Activated naive CD8-positive, alpha-beta T cell treated with anti-CD3 and anti-CD28 coated beads for 36 hours (primary cell): ENCODE measurements around the gene IFTAP. TPM values are rescaled to one million over a fixed set of nuclear protein-coding genes. Genes with fewer than 3 reads are reported as not detected.
"Not testable (repeated sequence)": the region's sequence is repeated elsewhere in the genome, so short reads cannot be mapped to it uniquely, and the experiment has no call there.

Experiments used
- DNase-seq: peaks from one replicate; pipeline ENCODE4 v3.0.0; 2021
- H3K27ac Mint-ChIP-seq: one replicate; pipeline ENCODE4 v1.8.0; 2022; ENCODE audit warnings: mild to moderate bottlenecking, moderate library complexity, mixed read lengths
- H3K27me3 Mint-ChIP-seq: one replicate; pipeline ENCODE4 v1.8.0; 2022; ENCODE audit warnings: mild to moderate bottlenecking, mixed read lengths
- H3K36me3 Mint-ChIP-seq: one replicate; pipeline ENCODE4 v1.8.0; 2021; ENCODE audit warnings: mild to moderate bottlenecking, mixed read lengths
- H3K4me1 Mint-ChIP-seq: one replicate; pipeline ENCODE4 v1.8.0; 2021; ENCODE audit warnings: mixed read lengths
- H3K4me3 Mint-ChIP-seq: one replicate; pipeline ENCODE4 v1.8.0; 2022; ENCODE audit warnings: mild to moderate bottlenecking, moderate library complexity, mixed read lengths
- H3K9me3 Mint-ChIP-seq: one replicate; pipeline ENCODE4 v1.8.0; 2022; ENCODE audit warnings: mixed read lengths
- total RNA-seq, 2 experiments: library from RNA; stranded (reverse); gene quantifications; one replicate each; pipeline ENCODE4 v1.2.3, GENCODE V29; 2021

The IFTAP gene
- total RNA-seq = 1 to 10 TPM; 4.6 to 5.4 TPM

GRCh38 chr11:36594316-36594989 is at the start of gene IFTAP:
TSS of gene IFTAP (plus strand) at chr11:36594502. CDS start at chr11:36610104, 15,602 bp downstream.
- no peaks in the 10 kb centered on the region for H3K9me3 Mint-ChIP-seq
- DNase-seq = peak; percentile 42
- peaks cover 51% of the 10 kb centered on the region for H3K27me3 Mint-ChIP-seq
- peak within 1 kb of the TSS; percentile 96 for H3K4me3 Mint-ChIP-seq
- peaks cover 5% of the 10 kb centered on the region for H3K4me1 Mint-ChIP-seq
- H3K36me3 Mint-ChIP-seq = no peaks in the 10 kb centered on the region
- H3K27ac Mint-ChIP-seq = peak within 1 kb of the TSS; percentile 74

- Mint-ChIP-seq H3K4me1 (no peaks in the 10 kb centered on the region), H3K27me3 (peaks cover 21% of the 10 kb centered on the region), H3K4me3 (no peak overlapping the region), H3K9me3 (peaks cover 13% of the 10 kb centered on the region), H3K36me3 (no peaks in the 10 kb centered on the region), H3K27ac (no peak overlapping the region)
- no peak for DNase-seq
These were observed 43.8 kb upstream of the IFTAP start for GRCh38 chr11:36550385-36551115.

GRCh38 chr11:36557390-36557789 is 36.9 kb upstream of the IFTAP start:
- not testable (repeated sequence) for DNase-seq, H3K36me3 Mint-ChIP-seq, H3K27me3 Mint-ChIP-seq, H3K4me3 Mint-ChIP-seq, H3K27ac Mint-ChIP-seq
- H3K9me3 Mint-ChIP-seq = peaks cover 14% of the 10 kb centered on the region
- peaks cover 18% of the 10 kb centered on the region for H3K4me1 Mint-ChIP-seq

- Mint-ChIP-seq H3K9me3 (peaks cover 14% of the 10 kb centered on the region), H3K4me3 (no peak overlapping the region), H3K36me3 (peaks cover 3% of the 10 kb centered on the region), H3K27ac (peak overlapping the region; percentile 22), H3K27me3 (peaks cover 7% of the 10 kb centered on the region), H3K4me1 (peaks cover 18% of the 10 kb centered on the region)
- no peak for DNase-seq
These were observed 36.3 kb upstream of the IFTAP start for GRCh38 chr11:36557991-36558390.

- Mint-ChIP-seq H3K9me3 (peaks cover 14% of the 10 kb centered on the region), H3K4me1 (peaks cover 18% of the 10 kb centered on the region), H3K27me3 (peaks cover 7% of the 10 kb centered on the region), H3K27ac (peak overlapping the region; percentile 76), H3K4me3 (peak overlapping the region; percentile 30), H3K36me3 (peaks cover 3% of the 10 kb centered on the region)
- DNase-seq = no peak
These were observed 35.5 kb upstream of the IFTAP start for GRCh38 chr11:36558571-36559413.

- H3K4me1 Mint-ChIP-seq = peaks cover 5% of the 10 kb centered on the region
- DNase-seq = peak; percentile 26
- peaks cover 43% of the 10 kb centered on the region for H3K27me3 Mint-ChIP-seq
- H3K4me3 Mint-ChIP-seq = peak overlapping the region; percentile 54
- peaks cover 6% of the 10 kb centered on the region for H3K9me3 Mint-ChIP-seq
- peaks cover 3% of the 10 kb centered on the region for H3K36me3 Mint-ChIP-seq
- H3K27ac Mint-ChIP-seq = no peak overlapping the region
These were observed 29.8 kb upstream of the IFTAP start for GRCh38 chr11:36564376-36565030.

- Mint-ChIP-seq H3K4me3 (no peak overlapping the region), H3K27me3 (peaks cover 39% of the 10 kb centered on the region), H3K36me3 (peaks cover under 1% of the 10 kb centered on the region), H3K9me3 (peaks cover under 1% of the 10 kb centered on the region), H3K27ac (no peak overlapping the region), H3K4me1 (peaks cover 5% of the 10 kb centered on the region)
- DNase-seq = no peak
These were observed 29.2 kb upstream of the IFTAP start for GRCh38 chr11:36565031-36565610.

- Mint-ChIP-seq H3K27ac (no peak overlapping the region), H3K27me3 (peaks cover 47% of the 10 kb centered on the region), H3K4me1 (peaks cover 5% of the 10 kb centered on the region), H3K36me3 (no peaks in the 10 kb centered on the region), H3K4me3 (no peak overlapping the region), H3K9me3 (no peaks in the 10 kb centered on the region)
- DNase-seq = no peak
These were observed 27.8 kb upstream of the IFTAP start for GRCh38 chr11:36566407-36567053.

GRCh38 chr11:36567694-36568093 is 26.6 kb upstream of the IFTAP start, which contains the start of gene RAG1:
TSS of gene RAG1 (plus strand) at chr11:36568007. CDS start at chr11:36573305, 5,298 bp downstream.
- Mint-ChIP-seq H3K4me3 (no peak within 1 kb of the TSS), H3K9me3 (no peaks in the 10 kb centered on the region), H3K27me3 (peaks cover 59% of the 10 kb centered on the region), H3K4me1 (peaks cover 5% of the 10 kb centered on the region), H3K36me3 (no peaks in the 10 kb centered on the region), H3K27ac (no peak within 1 kb of the TSS)
- DNase-seq = no peak

GRCh38 chr11:36569095-36569494 is 25.2 kb upstream of the IFTAP start:
- H3K36me3 Mint-ChIP-seq = no peaks in the 10 kb centered on the region
- no peaks in the 10 kb centered on the region for H3K9me3 Mint-ChIP-seq
- H3K27ac Mint-ChIP-seq = no peak overlapping the region
- H3K4me1 Mint-ChIP-seq = peaks cover 5% of the 10 kb centered on the region
- no peak for DNase-seq
- H3K4me3 Mint-ChIP-seq = no peak overlapping the region
- peaks cover 62% of the 10 kb centered on the region for H3K27me3 Mint-ChIP-seq

- H3K9me3 Mint-ChIP-seq = no peaks in the 10 kb centered on the region
These were observed 19.8 kb upstream of the IFTAP start for GRCh38 chr11:36574486-36574885.

GRCh38 chr11:36577373-36577772 is 16.9 kb upstream of the IFTAP start:
- H3K36me3 Mint-ChIP-seq = no peaks in the 10 kb centered on the region
- no peaks in the 10 kb centered on the region for H3K9me3 Mint-ChIP-seq
- no peak overlapping the region for H3K4me3 Mint-ChIP-seq
- H3K4me1 Mint-ChIP-seq = no peaks in the 10 kb centered on the region
- H3K27me3 Mint-ChIP-seq = peaks cover 13% of the 10 kb centered on the region
- DNase-seq = no peak
- H3K27ac Mint-ChIP-seq = no peak overlapping the region

More at GRCh38 chr11:36574486-36574885, 19.8 kb upstream of the IFTAP start:
- Mint-ChIP-seq H3K4me3 (no peak overlapping the region), H3K27ac (no peak overlapping the region), H3K4me1 (no peaks in the 10 kb centered on the region), H3K27me3 (peaks cover 33% of the 10 kb centered on the region), H3K36me3 (no peaks in the 10 kb centered on the region)
- no peak for DNase-seq

GRCh38 chr11:36577859-36578258 is 16.4 kb upstream of the IFTAP start:
- Mint-ChIP-seq H3K36me3 (no peaks in the 10 kb centered on the region), H3K4me3 (no peak overlapping the region), H3K4me1 (no peaks in the 10 kb centered on the region), H3K27me3 (peaks cover 8% of the 10 kb centered on the region), H3K9me3 (no peaks in the 10 kb centered on the region), H3K27ac (no peak overlapping the region)
- DNase-seq = no peak

- Mint-ChIP-seq H3K36me3 (no peaks in the 10 kb centered on the region), H3K9me3 (no peaks in the 10 kb centered on the region), H3K27ac (no peak overlapping the region), H3K4me1 (no peaks in the 10 kb centered on the region), H3K27me3 (peaks cover 7% of the 10 kb centered on the region), H3K4me3 (no peak overlapping the region)
- no peak for DNase-seq
These were observed 15.8 kb upstream of the IFTAP start for GRCh38 chr11:36578458-36578857.
